Glutamatergic neuron (in vitro differentiated cells): ENCODE data around the gene STARD10. TPM values are rescaled to one million over a fixed set of nuclear protein-coding genes. Genes with fewer than 3 reads are reported as not detected.

ENCODE experiments used
- DNase-seq: peaks from one replicate; pipeline ENCODE4 v3.0.0; 2022
- H3K27ac Mint-ChIP-seq: one replicate; pipeline ENCODE4 v1.8.0; 2020; ENCODE audit warnings: mild to moderate bottlenecking, mixed read lengths, inconsistent platforms; ENCODE audit not compliant: unreplicated experiment
- H3K27me3 Mint-ChIP-seq: one replicate; pipeline ENCODE4 v1.8.0; 2020; ENCODE audit warnings: mild to moderate bottlenecking, moderate library complexity, mixed read lengths, inconsistent platforms; ENCODE audit not compliant: unreplicated experiment
- H3K36me3 Mint-ChIP-seq: one replicate; pipeline ENCODE4 v1.8.0; 2020; ENCODE audit warnings: mild to moderate bottlenecking, mixed read lengths, inconsistent platforms; ENCODE audit not compliant: unreplicated experiment
- H3K4me1 Mint-ChIP-seq: one replicate; pipeline ENCODE4 v1.8.0; 2020; ENCODE audit warnings: mild to moderate bottlenecking, low read depth, mixed read lengths, inconsistent platforms; ENCODE audit not compliant: unreplicated experiment
- H3K4me3 Mint-ChIP-seq: one replicate; pipeline ENCODE4 v1.8.0; 2020; ENCODE audit warnings: mild to moderate bottlenecking, mixed read lengths, inconsistent platforms; ENCODE audit not compliant: unreplicated experiment
- H3K9me3 Mint-ChIP-seq: one replicate; pipeline ENCODE4 v1.8.0; 2020; ENCODE audit warnings: mild to moderate bottlenecking, moderate library complexity, mixed read lengths, inconsistent platforms; ENCODE audit not compliant: unreplicated experiment
- CTCF ChIP-seq: fragments of 200-600 bp; sonication (generic); IDR thresholded peaks from one replicate; pipeline ENCODE4 v1.5.0; 2021; ENCODE audit not compliant: partially characterized antibody, unreplicated experiment
- total RNA-seq: library from RNA; stranded (reverse); fragmentation: NEBNext Ultra II Directional; extraction: Animal tissue kit (Norgen Biotek cat#: 25700); gene quantifications from one replicate; pipeline ENCODE4 v1.2.1, GENCODE V29; 2021; ENCODE audit not compliant: unreplicated experiment

Gene STARD10
- total RNA-seq, 1 donor from 2014 or later, result 13.5 TPM

- no peak overlapping the region for H3K4me3 Mint-ChIP-seq
- peaks cover 10% of the 10 kb centered on the region for H3K9me3 Mint-ChIP-seq
- no peak for DNase-seq
- H3K27me3 Mint-ChIP-seq, result peaks cover 2% of the 10 kb centered on the region
- no peak overlapping the region for H3K27ac Mint-ChIP-seq
- H3K36me3 Mint-ChIP-seq, result no peaks in the 10 kb centered on the region
- peaks cover 3% of the 10 kb centered on the region for H3K4me1 Mint-ChIP-seq
- TF ChIP-seq CTCF, result no peak
Measured at GRCh38 chr11:72823105-72823804, 29.4 kb upstream of the STARD10 start.

GRCh38 chr11:72821920-72822799 is 28.3 kb upstream of the STARD10 start:
- Mint-ChIP-seq H3K27me3 (peaks cover 4% of the 10 kb centered on the region), H3K27ac (no peak overlapping the region), H3K9me3 (peaks cover 10% of the 10 kb centered on the region), H3K4me3 (peak overlapping the region; percentile 55), H3K36me3 (no peaks in the 10 kb centered on the region), H3K4me1 (peaks cover 3% of the 10 kb centered on the region)
- peak; percentile 95 for DNase-seq
- TF ChIP-seq CTCF, result peak; percentile 43

- no peak for DNase-seq
Measured at GRCh38 chr11:72821221-72821919, 27.5 kb upstream of the STARD10 start.

GRCh38 chr11:72820439-72821139 is 26.7 kb upstream of the STARD10 start:
- Mint-ChIP-seq H3K9me3 (peaks cover 10% of the 10 kb centered on the region), H3K4me1 (peaks cover 3% of the 10 kb centered on the region), H3K36me3 (no peaks in the 10 kb centered on the region), H3K27ac (peak overlapping the region; percentile 73), H3K27me3 (peaks cover 3% of the 10 kb centered on the region), H3K4me3 (peak overlapping the region; percentile 67)
- no peak for TF ChIP-seq CTCF
- no peak for DNase-seq

More at GRCh38 chr11:72821221-72821919, 27.5 kb upstream of the STARD10 start:
- Mint-ChIP-seq H3K27me3 (peaks cover 3% of the 10 kb centered on the region), H3K9me3 (peaks cover 10% of the 10 kb centered on the region), H3K36me3 (no peaks in the 10 kb centered on the region), H3K4me1 (peaks cover 3% of the 10 kb centered on the region), H3K4me3 (peak overlapping the region; percentile 67), H3K27ac (peak overlapping the region; percentile 73)
- TF ChIP-seq CTCF, result no peak
